Muscle of back (tissue), 11 donors: ENCODE results near the gene CYP11A1. TPM values are rescaled to one million over a fixed set of nuclear protein-coding genes. Genes with fewer than 3 reads are reported as not detected.

Source experiments
- DNase-seq, 3 donors: peaks; one replicate each; pipeline versions ENCODE4 v3.0.0 to v3.0.0-alpha.2; 2013
- polyA plus RNA-seq, 10 donors: library from polyadenylated mRNA; unstranded; fragments of 120-200 nt; gene quantifications; one replicate each; pipeline ENCODE4 v1.2.1, GENCODE V29; 2013; ENCODE audit not compliant: insufficient read length in 10 of 10

Gene CYP11A1
- polyA plus RNA-seq, 10 donors: 1.2 to 2.6 (median 1.9) TPM

DNA sequence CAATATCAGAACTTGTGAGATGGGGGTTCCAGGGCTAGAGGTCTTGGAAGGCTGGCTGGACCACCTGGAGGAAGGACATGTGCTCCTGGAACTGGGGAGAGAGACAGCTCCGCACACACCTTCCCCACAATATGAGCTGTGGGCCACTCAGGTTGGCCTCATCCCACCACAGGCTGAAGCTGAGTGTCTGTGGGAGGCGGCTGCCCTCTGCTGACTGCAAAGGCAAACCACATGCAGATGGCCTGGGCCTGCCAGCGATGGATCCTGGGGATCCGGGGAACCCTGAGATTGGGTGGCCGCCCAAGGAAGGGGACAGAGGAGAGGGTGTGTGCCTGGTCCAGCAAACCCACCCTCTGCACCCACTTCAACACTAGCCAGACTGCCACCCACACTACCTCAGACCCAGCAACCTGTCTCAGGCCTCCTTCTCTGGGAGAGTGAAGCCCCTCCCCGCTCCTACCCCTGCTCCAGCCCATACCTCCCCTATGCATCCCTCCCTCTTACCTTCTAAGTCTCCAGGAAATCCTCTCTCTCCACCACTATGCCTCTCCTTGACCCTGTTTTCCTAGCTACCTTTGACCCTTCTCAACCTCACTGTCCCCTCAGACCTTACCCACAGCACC is 44.8 kb downstream of the CYP11A1 start:
- DNase-seq: peak; percentile 48 to 84 (median 72)

DNA sequence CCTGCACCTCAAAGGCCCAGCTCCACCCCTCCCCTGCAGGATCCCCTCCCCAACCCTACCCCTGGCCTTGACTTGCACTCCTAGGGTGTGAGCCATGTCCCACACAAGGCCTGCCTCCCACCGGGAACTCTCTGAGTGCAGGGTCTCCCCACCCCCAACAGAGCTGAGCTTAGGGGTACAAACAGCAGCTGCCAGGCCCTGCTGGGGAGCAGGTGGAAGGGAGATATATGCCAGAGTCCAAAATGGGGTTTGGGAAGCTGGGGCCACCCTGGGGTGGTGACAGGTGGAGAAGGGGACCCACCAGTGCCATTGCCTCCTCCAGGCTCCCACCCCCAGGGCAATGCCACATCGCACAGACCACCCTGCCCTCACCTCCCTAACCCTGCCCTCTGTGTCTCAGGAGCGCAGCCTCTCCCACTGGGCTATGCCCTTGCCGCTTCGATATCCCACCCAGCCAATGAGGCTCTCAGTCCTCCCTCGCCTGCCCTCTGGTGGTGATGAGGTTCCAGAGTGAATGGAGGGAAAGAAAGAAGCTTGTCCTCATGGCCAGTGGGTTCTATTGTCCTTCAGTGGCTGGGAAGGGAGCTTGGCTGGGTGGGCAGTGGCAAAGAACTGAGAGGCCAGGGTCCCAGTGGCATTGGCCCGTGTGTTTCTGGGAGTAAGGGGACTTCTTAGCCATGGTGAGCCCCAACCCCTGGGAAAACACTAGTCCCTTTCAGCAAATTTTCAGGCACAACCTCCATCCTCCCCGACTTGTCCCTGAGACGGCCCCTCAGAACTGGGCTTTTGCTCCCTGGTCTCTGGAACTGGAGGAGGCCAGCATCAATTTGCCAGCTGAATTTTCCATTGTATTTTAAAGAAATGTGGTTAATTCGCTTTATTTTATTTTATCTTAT is 46.8 kb downstream of the CYP11A1 start:
- peak; percentile 57 to 82 (median 74) for DNase-seq

DNA sequence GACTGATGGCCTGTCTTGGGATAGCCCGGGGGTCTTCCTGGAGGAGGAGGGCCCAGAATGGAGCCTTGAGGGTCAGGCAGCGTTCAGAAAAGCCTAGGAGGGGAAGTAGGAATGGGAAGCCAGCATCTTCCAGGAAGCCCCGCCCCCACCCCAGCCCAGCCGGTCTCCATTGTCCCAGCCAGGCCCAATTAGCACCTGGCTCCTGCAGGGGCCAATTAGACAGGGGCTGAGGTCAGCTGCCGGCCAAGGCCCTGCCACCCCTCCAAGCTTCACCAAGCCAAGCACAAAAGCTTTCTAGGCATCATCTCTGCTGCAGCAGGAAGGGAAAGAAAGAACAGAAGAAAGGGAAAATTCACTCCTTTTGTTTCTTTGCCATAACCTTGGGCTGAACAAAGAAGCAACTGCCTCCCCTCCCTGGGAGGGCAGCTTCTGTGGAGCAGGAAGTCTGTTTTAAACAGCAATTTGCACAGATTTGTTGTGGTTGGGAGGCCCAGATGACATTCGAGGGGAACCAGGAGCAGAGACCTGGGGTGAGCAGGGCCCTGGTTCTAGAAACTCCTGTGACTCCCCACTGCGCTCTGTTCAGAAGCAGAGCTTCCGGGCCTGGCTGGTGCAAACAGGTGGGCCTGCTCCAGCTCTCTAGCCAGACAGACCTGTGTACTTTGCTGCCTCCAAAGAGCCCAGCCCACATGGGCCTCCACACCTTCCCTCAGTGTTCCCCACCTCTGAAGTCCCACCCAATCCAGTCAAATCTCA is 47.7 kb downstream of the CYP11A1 start:
- DNase-seq: peak in 1 of 3 donors; percentile 73

DNA sequence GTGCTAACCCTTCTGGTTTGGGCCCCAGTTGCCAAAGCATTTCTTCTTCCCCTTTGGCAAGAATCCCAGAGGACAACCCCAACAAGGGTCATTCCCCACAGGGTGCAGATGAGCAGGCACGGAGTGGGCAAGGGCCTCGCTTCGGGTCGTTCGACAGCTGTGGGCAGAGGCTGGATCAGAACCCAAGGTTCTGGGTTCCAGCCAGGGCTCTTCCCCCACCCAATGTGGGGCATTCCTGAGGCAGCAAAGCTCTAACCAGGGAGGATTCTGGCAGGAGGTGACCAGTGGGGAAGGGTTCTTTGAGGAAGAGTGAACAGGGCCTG is 48.3 kb downstream of the CYP11A1 start:
- no peak for DNase-seq

DNA sequence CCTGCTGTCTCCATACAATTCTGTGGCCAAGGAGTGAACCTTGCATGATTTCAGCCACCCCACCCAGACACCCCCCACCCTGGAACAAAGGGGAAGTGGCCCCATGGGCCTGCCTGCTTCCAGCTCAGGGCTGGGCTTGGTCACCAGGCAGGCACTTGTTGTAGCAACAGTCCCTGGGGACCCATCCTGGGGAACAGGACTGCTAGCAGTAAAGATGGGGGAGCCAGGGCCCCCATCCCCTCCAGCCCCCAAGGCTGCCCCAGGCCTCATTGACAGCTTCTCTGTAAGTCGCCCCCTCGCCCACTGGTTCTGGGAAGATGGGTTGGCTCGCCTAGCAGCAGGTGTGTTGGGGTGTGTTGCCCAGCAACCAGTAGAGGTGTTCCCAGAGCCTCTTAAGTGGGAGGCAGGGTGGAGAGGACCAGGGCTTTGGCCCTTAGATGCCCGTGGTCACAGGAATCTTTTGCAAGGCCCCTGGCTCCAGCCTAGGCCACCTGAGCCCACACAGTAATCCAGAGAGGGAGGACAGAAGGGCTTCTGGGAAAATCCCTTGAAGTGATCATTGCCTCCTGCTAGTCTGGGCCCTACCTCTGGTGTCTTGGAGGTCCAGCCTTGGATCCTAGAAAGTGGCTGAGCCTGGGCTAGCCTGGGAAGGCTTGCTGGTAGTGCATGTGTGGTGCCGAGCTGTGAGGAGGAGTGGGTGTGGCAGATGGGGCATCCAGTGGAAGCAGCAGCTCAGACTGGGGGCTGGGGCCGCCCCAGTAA is 48.9 kb downstream of the CYP11A1 start:
- peak in 2 of 3 donors; percentile 63 to 86 for DNase-seq

DNA sequence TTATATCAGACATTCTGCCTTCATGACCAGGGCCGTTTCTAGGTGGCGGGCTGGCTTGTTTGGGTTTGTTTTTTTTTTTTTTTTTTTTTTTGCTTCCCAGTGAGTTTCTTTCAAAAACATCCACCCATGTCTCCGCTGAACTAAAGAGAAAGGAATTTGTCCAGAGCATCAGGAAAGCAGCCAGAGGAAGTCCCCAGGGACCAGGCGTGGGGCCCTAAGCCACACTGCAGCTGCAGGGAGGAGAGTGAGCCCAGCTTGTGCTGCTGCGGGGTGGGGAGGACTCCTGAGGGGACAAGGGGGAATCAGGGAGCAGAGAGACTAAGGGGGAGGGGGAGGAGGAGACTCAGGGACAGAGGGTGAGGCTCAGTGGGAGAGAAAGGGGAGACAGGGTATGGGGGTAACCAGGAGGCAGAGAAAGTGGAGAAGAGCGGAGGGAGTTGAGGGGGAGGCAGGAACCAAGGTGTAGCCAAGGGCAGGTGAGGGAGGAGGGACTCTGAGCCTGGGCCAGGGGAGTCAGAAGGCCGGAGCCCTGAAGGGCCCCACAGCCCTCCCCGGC is 49.5 kb downstream of the CYP11A1 start:
- peak; percentile 95 to 97 (median 96) for DNase-seq

DNA sequence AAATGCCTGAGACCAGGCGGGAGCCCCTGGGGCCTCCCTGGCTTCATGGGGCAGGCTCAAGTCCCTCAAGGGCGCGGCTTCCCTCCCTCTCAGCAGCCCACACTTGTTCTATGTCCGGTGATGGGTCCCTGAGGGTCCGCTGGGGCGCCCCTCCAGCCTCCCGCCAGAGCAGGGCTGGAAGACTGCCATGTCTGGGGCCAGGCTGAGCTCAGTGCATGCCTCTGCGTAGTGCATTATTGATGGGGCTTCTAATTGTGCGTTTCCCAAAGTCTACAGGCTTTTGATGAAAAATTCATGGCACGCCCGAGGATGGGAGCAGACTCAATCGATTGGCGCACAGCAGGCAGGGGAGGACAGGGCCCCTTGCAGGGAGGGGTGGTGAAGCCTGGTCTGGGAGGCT is 51.3 kb downstream of the CYP11A1 start:
- DNase-seq: peak in 1 of 3 donors; percentile 70

DNA sequence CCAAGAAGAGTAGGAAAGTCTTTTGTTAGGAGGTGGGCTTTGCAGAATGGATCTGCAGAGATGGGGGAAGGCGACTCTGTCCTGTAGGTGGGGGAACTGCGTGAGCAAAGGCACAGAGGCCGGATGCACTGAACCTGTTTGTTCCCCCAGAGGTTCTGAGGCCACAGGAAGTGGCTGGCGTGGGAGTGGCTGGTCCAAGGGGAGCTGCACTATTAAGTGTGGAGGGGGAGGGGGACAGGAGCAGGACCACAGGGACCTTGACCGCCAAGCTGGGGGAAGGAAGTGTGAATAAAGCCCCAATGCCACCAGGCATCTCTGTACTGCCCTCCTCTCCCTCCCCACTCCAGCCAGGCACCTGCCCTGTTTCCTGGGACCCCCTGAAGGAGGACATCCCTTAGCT is 51.8 kb downstream of the CYP11A1 start:
- DNase-seq: no peak

DNA sequence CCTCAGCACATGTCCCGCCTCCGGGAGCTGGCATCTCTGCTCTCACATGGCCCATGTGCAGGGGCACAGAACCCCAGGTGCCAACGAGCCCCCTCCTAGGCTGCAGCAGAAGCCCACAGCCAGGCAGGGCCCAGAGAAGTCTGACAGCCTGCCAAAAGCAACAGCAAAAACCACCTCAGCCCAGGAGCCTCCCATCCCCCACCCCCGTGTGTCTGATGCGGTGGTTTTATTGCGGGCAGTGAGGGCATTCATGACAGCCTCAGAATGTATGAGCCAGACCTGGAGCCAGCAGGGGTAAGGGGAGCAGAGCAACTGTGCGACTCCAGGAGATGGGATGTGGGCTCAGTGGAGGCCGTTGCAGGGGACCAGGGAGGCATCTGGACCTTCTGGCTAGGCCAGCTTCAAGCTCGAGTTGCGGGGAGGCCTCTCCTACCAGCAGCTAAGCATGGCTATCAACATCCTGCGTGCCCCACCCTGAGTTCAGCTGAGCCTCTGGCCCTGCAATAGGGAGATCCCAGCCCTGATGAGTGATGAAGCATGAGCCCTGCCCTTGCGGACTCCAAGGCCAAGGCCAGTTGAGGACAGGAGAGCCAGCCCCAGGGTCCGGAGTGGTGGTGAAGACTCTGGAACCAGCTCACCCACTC is 52.5 kb downstream of the CYP11A1 start:
- no peak for DNase-seq

DNA sequence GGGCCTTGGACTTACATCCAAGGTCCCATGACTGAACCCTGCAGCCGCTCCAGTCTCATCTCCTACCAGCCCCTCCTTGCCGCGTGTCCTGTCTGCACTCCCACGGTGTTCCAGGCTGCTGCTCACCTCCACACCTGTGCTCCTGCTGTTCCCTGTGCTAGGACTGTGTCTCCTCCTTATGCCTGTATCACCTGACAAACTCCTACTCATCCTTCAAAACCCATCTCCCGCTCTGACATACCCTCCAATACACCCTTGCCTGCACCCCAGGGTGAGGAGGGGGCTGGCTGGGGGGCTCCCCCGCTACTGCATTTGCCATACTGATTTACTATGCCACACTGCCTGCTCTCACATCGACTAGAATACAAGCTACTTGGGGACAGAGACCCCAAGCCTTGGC is 53.6 kb downstream of the CYP11A1 start:
- DNase-seq: no peak

DNA sequence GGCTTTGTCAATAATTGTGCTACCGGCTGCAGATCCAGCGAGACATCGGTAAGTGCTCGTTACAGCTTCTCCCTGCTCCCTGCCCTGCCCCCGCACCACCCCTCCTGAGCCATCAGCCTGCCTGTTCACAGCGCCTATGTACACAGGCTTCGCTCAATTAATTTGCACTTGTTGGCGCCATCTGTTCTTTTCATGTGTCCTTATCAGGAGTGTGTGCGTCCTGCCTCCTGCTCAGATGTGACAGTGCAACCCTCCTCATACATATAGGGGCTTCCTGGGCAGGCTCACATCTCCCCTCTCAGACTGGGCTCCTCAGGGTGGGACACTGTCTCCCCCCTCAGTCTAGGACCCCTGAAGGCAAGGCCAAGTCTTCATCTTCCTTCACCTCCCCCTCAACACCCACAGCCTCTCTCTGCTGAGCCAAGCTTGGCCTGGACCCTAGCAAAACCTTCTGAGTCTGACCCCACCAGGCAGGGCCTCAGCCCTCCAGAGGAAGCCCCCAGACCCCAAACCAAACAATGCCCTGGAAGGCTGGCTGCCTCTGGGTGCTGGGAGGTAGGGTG is 54.9 kb downstream of the CYP11A1 start:
- no peak for DNase-seq

DNA sequence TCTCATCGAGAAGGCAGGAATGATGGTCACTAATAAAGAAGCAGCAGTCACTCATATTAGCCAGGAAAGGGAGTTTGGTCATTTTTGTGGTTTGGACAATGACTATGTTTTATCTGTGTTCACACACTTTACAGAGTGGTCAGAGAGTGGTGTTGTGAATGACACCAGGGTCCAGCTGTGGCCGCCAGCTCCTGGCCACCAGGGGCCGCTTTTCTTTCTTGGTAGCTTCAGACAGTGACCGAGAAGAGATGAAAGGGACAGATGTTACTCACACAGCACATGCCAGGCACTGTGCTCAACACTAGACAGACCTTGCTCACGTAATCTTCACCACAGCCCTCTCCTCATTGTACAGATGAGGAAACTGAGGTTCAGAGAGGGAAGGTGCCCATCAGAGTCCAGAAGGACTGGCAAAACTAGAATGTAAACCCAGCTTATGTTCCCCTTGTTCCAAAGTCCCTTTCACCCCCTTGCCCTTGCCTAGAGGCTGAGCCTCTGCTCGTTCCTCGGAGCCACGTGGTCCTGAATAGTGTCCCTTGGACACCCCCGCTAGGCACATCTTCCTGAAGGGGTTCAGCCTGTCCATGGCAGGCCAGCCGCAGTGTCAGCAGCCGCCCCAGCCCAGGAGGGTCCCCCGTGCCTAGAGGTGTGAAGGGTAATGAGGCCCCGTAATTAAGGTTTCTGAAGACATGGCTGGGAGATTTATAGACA is 55.6 kb downstream of the CYP11A1 start:
- DNase-seq: no peak

DNA sequence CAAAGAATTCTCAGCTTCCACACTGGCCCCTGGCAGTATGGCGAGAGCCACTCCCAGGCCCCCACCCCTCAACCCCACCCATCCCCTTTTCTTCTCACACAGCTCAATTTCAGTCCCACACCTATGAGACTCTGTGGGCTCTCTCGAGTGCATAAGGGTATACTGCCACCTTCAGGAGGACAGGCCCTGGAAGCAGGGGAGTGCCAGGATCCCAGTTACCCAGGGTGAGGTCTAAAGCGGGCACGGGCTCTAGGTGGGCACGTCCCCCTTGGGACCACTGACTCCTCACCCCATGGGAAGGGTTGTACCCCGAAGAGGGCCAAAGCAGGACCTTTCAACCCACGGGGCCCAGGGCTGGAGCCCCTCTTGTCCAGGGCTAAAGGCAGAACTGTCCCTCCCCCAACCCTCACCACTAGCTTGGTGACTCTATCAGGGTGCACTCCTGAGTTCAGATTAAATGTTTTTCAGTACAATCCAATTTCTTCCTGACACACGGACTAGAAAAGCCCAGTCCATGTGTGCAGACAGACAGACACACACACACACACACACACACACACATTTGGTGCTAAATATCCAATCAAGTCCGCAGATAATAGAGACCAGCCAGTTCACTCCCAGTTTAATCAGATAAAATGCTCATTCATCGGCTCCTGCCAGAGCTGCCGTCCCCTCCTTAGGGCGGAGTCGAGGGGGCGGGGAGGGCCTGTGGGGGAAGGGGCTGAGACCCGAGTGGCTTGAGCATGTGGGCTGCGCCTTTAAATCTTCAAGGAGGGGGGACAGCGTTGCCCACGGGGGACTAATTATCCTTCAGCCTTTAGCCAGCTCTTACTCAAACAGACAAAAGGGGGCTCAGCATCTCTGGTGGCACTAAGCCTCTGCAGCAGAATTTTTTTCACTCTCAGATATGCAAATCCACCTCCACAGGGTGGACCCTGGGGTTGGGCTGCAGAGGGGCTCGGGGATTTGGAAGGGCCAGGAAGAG is 59.3 kb downstream of the CYP11A1 start:
- peak in 1 of 3 donors; percentile 70 for DNase-seq

DNA sequence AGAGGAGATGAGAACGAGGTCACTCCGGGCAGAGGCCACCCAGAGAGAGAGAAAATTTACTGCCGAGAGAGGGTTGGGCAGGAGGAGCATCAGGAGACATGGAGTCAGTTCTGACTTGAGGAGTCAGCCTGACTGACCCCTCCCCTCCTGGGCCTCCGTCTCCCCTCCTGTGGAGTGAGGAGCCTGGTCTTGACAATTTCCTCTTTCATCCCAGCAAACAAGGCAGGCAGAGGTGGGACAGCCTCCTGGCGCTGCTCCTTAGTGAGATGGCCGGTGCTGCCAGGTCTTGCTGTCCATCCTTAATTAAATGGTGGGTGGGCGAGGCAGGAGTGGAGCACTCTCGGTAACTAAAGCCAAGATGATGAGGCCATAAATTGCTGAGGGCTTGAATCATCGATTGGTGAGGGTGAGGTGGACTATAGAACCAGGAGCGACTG is 60.6 kb downstream of the CYP11A1 start:
- DNase-seq: no peak

DNA sequence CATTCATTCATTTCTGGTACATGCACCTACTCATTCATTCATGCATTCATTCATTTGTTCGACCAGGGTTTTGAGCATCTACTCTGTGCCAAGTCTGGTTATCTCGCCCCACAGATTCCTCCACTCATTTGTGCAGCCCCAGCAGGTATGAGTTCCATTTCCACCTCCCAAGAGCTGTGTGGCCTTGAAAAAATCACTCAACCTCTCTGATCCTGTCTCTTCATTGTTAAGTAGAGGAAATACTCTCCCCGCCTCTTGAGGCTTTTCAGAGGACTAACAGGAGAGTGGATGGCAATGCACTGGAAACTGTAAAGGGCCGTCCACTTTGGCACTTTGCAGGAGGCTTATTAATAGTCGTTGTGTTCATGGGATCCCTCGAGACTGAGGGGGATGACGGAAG is 61.8 kb downstream of the CYP11A1 start:
- DNase-seq: no peak

DNA sequence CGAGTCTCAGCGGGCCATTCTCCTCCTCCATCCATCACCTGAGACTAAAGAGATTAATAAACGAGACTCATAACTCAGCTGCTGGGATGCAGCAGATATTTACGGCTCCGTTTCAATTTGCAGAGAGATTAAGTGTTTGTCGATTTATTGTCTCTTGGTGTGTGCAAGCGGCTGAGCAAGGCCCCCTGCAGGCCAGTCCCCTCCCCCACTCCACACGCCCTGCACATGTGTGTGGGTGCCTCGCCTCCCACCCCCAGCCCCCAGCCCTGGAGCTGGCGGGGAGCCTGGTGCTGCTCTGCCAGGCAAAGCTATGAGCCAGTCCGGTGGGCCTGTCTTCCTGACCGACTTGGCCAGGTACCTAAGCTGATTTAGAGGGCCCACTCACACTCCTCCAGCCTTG is 63.0 kb downstream of the CYP11A1 start:
- no peak for DNase-seq

DNA sequence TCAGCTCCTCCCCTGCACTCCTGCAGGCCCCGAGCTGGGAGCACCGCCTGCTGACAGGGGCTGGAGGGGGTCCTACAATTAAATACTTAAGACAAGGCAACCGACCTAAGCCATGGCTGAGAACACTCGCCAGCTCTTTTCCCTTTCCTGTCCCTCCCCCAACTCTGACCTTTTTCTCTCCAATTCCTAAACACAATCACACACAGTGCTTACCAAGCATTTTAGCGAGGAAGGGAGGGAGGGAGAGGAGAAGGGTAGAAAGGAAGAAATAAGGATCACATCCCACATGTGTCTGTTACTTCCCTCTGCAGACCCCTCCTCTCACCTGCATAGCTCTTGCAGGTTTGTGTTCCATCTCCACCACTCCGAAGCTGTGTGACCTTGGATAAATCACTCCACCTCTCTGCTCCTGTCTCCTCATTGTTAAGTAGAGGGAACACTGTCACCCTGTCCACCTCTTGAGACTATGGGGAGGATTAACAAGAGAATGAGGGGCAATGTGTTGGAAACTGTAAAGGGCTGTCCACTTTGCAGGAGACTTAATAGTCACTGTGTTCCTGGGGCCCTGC is 63.6 kb downstream of the CYP11A1 start:
- DNase-seq: no peak

DNA sequence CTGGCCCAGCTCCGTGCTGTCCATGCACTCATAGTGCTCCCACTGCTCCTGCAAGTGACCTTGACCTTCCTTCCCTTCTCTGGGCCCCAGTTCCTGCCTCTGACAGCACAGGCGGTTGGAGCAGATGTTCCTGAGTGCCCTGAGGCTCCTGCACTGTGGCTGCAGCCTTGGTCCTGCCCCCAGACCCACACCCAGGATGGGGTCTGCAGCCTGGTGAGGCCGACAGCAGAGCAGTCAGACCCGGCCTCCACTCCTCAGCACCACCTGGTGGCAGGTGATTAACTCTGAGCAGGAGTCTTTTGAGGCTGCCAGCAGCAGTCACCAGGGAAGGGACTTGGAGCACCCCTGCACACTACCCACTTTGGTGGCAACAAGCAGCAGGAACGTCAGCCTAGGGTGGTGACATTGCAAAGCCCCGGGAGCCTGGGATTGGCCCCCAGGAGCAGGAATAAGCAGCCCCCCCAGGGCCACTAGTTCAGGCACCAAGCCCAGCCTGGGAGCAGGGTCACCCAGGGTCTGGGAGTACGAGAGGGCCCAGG is 64.6 kb downstream of the CYP11A1 start:
- peak in 1 of 3 donors; percentile 60 for DNase-seq
